Mucosa of descending colon (tissue), 3 donors: ENCODE measurements around the gene TMEM143. TPM values are rescaled to one million over a fixed set of nuclear protein-coding genes. Genes with fewer than 3 reads are reported as not detected.
A peak's percentile ranks its signal among the peaks of the same experiment; 100 is the strongest.

Source experiments
- ATAC-seq: fragments of 200-7000 bp; cut with Tn5 transposase; one replicate; pipeline ENCODE4 v1.9.1; 2020; ENCODE audit warnings: mild to moderate bottlenecking, moderate library complexity
- DNase-seq, 3 donors: peaks; one replicate each; pipeline ENCODE4 v3.0.0-alpha.2; 2020
- H3K36me3 ChIP-seq: fragments of 200-600 bp; one replicate; pipeline ENCODE4 v1.8.0; 2021; ENCODE audit warnings: low read depth, mild to moderate bottlenecking
- H3K4me1 ChIP-seq: fragments of 200-600 bp; one replicate; pipeline ENCODE4 v1.8.0; 2021; ENCODE audit warnings: low read depth, mild to moderate bottlenecking
- H3K4me3 ChIP-seq: fragments of 200-600 bp; one replicate; pipeline ENCODE4 v1.8.0; 2021; ENCODE audit warnings: mild to moderate bottlenecking
- H3K9me3 ChIP-seq: fragments of 200-600 bp; one replicate; pipeline ENCODE4 v1.8.0; 2021; ENCODE audit warnings: mild to moderate bottlenecking
- intact Hi-C, 2 donors: fragments of 100-400 bp; cut with DNase I in 1 of 2; cut with micrococcal nuclease in 1 of 2; formaldehyde crosslinking; loops; one replicate each; pipeline versions ENCODE4 v1.11.0 to v1.11.1; 2022; cut with DNase I, micrococcal nuclease
- total RNA-seq, 3 donors: library from RNA; stranded (reverse); fragmentation: NEBNext Ultra II Directional in 2 of 3; extraction: Animal tissue kit (Norgen Biotek cat#: 25700) in 2 of 3; gene quantifications; one replicate each; pipeline versions ENCODE4 v1.2.1 to v1.2.4, GENCODE V29; 2021 to 2023
- TF ChIP-seq, protein P1 (sequence below): fragments of 200-600 bp; IDR thresholded peaks from one replicate; pipeline ENCODE4 v1.8.0; 2022; ENCODE audit warnings: antibody characterized with exemption, mild to moderate bottlenecking
- donor health status: DM: no; HTN: no; CAD: no; lungs with moderate emphysema.
- donor health status: DM: no; HTN: no; CAD: no.
- donor health status: DM: no; HTN: yes; CAD: no.

The TMEM143 gene
- total RNA-seq, 3 donors from 2014 or later: 13.2 to 14.5 (median 13.6) TPM

- intact Hi-C loops: no loop called here
- H3K9me3 ChIP-seq: no peaks in the 10 kb centered on the region
- ATAC-seq (peak; percentile 97), DNase-seq (peak; percentile 79 to 90 (median 90))
- H3K4me3 ChIP-seq: no peak overlapping the region
- H3K4me1 ChIP-seq: no peaks in the 10 kb centered on the region
- TF ChIP-seq, protein P1, sequence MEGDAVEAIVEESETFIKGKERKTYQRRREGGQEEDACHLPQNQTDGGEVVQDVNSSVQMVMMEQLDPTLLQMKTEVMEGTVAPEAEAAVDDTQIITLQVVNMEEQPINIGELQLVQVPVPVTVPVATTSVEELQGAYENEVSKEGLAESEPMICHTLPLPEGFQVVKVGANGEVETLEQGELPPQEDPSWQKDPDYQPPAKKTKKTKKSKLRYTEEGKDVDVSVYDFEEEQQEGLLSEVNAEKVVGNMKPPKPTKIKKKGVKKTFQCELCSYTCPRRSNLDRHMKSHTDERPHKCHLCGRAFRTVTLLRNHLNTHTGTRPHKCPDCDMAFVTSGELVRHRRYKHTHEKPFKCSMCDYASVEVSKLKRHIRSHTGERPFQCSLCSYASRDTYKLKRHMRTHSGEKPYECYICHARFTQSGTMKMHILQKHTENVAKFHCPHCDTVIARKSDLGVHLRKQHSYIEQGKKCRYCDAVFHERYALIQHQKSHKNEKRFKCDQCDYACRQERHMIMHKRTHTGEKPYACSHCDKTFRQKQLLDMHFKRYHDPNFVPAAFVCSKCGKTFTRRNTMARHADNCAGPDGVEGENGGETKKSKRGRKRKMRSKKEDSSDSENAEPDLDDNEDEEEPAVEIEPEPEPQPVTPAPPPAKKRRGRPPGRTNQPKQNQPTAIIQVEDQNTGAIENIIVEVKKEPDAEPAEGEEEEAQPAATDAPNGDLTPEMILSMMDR: peak; percentile 84
- H3K36me3 ChIP-seq: no peaks in the 10 kb centered on the region
These were observed 12.4 kb downstream of the TMEM143 start for GRCh38 chr19:48351341-48351752.

GRCh38 chr19:48350856-48351255, 12.9 kb downstream of the TMEM143 start:
- DNase-seq (no peak), ATAC-seq (no peak)
- no peaks in the 10 kb centered on the region for H3K4me1 ChIP-seq
- H3K9me3 ChIP-seq: no peaks in the 10 kb centered on the region
- no peak overlapping the region for H3K4me3 ChIP-seq
- TF ChIP-seq, protein P1: no peak
- H3K36me3 ChIP-seq: no peaks in the 10 kb centered on the region
- intact Hi-C loops: no loop called here

DNA sequence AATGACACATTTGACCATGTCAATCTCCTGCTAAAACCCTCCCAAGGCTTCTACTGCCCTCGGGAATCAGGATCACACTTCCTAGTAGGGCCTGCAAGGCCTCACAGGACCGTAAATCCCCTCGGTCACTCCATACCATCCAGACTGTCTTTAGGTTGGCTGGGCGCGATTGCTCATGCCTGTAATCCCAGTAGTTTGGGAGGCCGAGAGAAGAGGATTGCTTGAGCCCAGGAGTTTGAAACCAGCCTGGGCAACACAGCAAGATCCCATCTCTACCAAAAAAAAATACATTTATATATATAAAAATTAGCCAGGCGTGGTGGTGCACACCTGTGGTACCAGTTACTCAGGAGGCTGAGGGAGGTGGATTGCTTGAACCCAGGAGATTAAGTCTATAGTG, 15.0 kb downstream of the TMEM143 start:
- DNase-seq: no peak
- no peak overlapping the region for H3K4me3 ChIP-seq
- H3K9me3 ChIP-seq: no peaks in the 10 kb centered on the region
- H3K4me1 ChIP-seq: no peaks in the 10 kb centered on the region
- no peak for ATAC-seq
- intact Hi-C loops: no loop called here
- TF ChIP-seq, protein P1: no peak
- H3K36me3 ChIP-seq: no peaks in the 10 kb centered on the region

DNA sequence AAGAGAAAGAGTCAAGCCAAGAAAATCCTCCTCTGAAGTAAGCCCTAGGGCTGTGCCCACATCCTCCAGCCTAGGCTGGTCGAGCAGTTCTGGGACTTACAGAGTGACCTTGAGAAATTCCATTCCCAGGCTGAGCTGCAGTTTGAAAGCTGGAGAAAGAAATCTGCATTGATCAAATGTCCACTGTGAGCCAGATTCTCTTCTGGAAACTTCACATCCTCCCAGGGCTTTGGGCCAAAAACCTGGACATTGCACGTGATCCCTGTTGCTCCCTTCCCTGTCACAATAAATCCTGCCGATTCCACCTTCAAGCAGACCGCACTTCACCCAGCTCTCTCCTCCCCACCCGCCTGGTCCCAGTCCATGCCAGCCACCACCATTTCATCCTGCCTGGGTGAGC, 15.7 kb downstream of the TMEM143 start:
- no peaks in the 10 kb centered on the region for H3K4me1 ChIP-seq
- TF ChIP-seq, protein P1: no peak
- ATAC-seq (no peak), DNase-seq (no peak)
- no peak overlapping the region for H3K4me3 ChIP-seq
- H3K36me3 ChIP-seq: no peaks in the 10 kb centered on the region
- H3K9me3 ChIP-seq: no peaks in the 10 kb centered on the region
- intact Hi-C loops: no loop called here

DNA sequence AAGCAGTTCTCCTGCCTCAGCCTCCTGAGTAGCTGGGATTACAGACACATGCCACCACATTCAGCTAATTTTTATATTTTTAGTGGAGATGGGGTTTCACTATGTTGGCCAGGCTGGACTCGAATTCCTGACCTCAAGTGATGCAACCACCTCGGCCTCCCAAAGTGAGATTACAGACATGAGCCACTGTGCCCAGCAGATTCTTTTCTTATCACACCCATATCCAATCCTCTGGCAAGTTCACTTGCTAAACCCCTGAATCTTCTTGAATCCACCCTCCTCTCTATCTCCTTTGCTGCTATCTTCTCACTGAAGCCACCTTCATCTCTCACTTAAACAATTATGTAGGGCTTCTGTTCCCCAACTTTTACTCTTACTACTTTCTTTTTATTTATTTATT, 17.5 kb downstream of the TMEM143 start:
- TF ChIP-seq, protein P1: no peak
- Histone ChIP-seq H3K4me3 (no peak overlapping the region), H3K9me3 (no peaks in the 10 kb centered on the region), H3K36me3 (no peaks in the 10 kb centered on the region), H3K4me1 (no peaks in the 10 kb centered on the region)
- DNase-seq (no peak), ATAC-seq (no peak)
- intact Hi-C loops: no loop called here

GRCh38 chr19:48344892-48345291, 18.8 kb downstream of the TMEM143 start:
- intact Hi-C loops: no loop called here
- Histone ChIP-seq H3K36me3 (no peaks in the 10 kb centered on the region), H3K4me3 (no peak overlapping the region), H3K9me3 (no peaks in the 10 kb centered on the region), H3K4me1 (no peaks in the 10 kb centered on the region)
- TF ChIP-seq, protein P1: no peak
- ATAC-seq (peak; percentile 18), DNase-seq (no peak)
